IMR-90 (cell line): ENCODE data around the gene SLCO3A1. TPM values are rescaled to one million over a fixed set of nuclear protein-coding genes. Genes with fewer than 3 reads are reported as not detected.

Experiments
- ATAC-seq: fragments of 200-7000 bp; cut with Tn5 transposase; 2 replicates; pipeline ENCODE4 v1.9.1; 2020; ENCODE audit warnings: low read depth, mild to moderate bottlenecking, moderate library complexity
- BruUV-seq: library from RNA; stranded (reverse); fragments of 400-500 nt; replicated peaks from 2 replicates; lab custom pipeline; 2021; lab: Mats Ljungman, UMichigan
- CTCF ChIA-PET: fragments of 300-600 bp; formaldehyde crosslinking; extraction: SDS; loops from one replicate; lab custom pipeline; 2021; ENCODE audit warnings: antibody characterized with exemption; lab: Yijun Ruan, JAX
- POLR2A ChIA-PET: fragments of 300-600 bp; sonication (Branson Sonifier 250); formaldehyde crosslinking; loops from one replicate; lab custom pipeline; 2022; ENCODE audit warnings: antibody characterized with exemption; ENCODE audit not compliant: unreplicated experiment; lab: Charles Lee
- DNase-seq: peaks from one replicate; pipeline ENCODE4 v3.0.0; 2013
- H2AFZ ChIP-seq: replicated peaks from 2 replicates; pipeline ENCODE3; 2013; ENCODE audit warnings: low read length, mild to moderate bottlenecking; ENCODE audit not compliant: poor library complexity
- H2AK5ac ChIP-seq: 2 replicates; pipeline ENCODE4 v1.6.1; 2013; ENCODE audit warnings: low read depth, low read length, inconsistent platforms
- H2AK9ac ChIP-seq: replicated peaks from 2 replicates; pipeline ENCODE3; 2013; ENCODE audit warnings: mild to moderate bottlenecking, low read depth, low read length, moderate library complexity; ENCODE audit not compliant: poor library complexity
- H2BK120ac ChIP-seq: 2 replicates; pipeline ENCODE4 v1.6.1; 2013; ENCODE audit warnings: low read depth, low read length, inconsistent platforms
- H2BK15ac ChIP-seq: 3 replicates; pipeline ENCODE4 v1.6.1; 2013; ENCODE audit warnings: low read depth, low read length, inconsistent platforms
- H2BK20ac ChIP-seq: 2 replicates; pipeline ENCODE4 v1.6.1; 2013; ENCODE audit warnings: low read depth, mild to moderate bottlenecking, inconsistent platforms, low read length, moderate library complexity
- H2BK5ac ChIP-seq: 2 replicates; pipeline ENCODE4 v1.6.1; 2013; ENCODE audit warnings: mild to moderate bottlenecking, low read depth, low read length, inconsistent platforms; ENCODE audit not compliant: poor library complexity, severe bottlenecking
- H3K14ac ChIP-seq: replicated peaks from 2 replicates; pipeline ENCODE4 v1.6.1; 2013; ENCODE audit warnings: low read depth, low read length, inconsistent platforms
- H3K18ac ChIP-seq: 2 replicates; pipeline ENCODE4 v1.6.1; 2013; ENCODE audit warnings: low read depth, low read length, control low read depth
- H3K23ac ChIP-seq: 2 replicates; pipeline ENCODE4 v1.6.1; 2013; ENCODE audit warnings: low read depth, low read length, inconsistent platforms
- H3K27ac ChIP-seq: 2 replicates; pipeline ENCODE4 v1.5.1; 2013; ENCODE audit warnings: mild to moderate bottlenecking, control low read depth, low read length; ENCODE audit not compliant: insufficient read depth
- H3K27me3 ChIP-seq: 2 replicates; pipeline ENCODE4 v1.6.1; 2013; ENCODE audit warnings: low read length; ENCODE audit not compliant: control insufficient read depth, insufficient read depth
- H3K36me3 ChIP-seq: 2 replicates; pipeline ENCODE4 v1.6.1; 2013; ENCODE audit warnings: low read length, mixed read lengths; ENCODE audit not compliant: control insufficient read depth, insufficient read depth
- H3K4ac ChIP-seq: 2 replicates; pipeline ENCODE4 v1.6.1; 2013; ENCODE audit warnings: low read depth, low read length, inconsistent platforms
- H3K4me1 ChIP-seq: 2 replicates; pipeline ENCODE4 v1.6.1; 2013; ENCODE audit warnings: low read length, mixed read lengths; ENCODE audit not compliant: control insufficient read depth, insufficient read depth
- H3K4me2 ChIP-seq: 2 replicates; pipeline ENCODE4 v1.6.1; 2013; ENCODE audit warnings: low read depth, mild to moderate bottlenecking, control low read depth, low read length, moderate library complexity
- H3K4me3 ChIP-seq: 2 replicates; pipeline ENCODE4 v1.5.1; 2013; ENCODE audit warnings: low read depth, mild to moderate bottlenecking, control low read depth, low read length, moderate library complexity; ENCODE audit not compliant: insufficient read depth
- H3K56ac ChIP-seq: 2 replicates; pipeline ENCODE4 v1.6.1; 2013; ENCODE audit warnings: low read length, inconsistent platforms; ENCODE audit not compliant: insufficient read depth; ENCODE audit errors: extremely low read depth
- H3K79me1 ChIP-seq, 2 experiments: 2 replicates each; pipeline ENCODE4 v1.6.1; 2013; ENCODE audit warnings: low read length in 2 of 2, inconsistent platforms in 1 of 2, low read depth in 1 of 2
- H3K9ac ChIP-seq: 2 replicates; pipeline ENCODE4 v1.6.1; 2013; ENCODE audit warnings: low read depth, low read length, control low read depth
- H3K9me1 ChIP-seq: 2 replicates; pipeline ENCODE4 v1.6.1; 2013; ENCODE audit warnings: low read length, inconsistent platforms; ENCODE audit not compliant: insufficient read depth
- H3K9me3 ChIP-seq: 2 replicates; pipeline ENCODE4 v1.6.1; 2013; ENCODE audit warnings: low read length; ENCODE audit not compliant: control insufficient read depth, insufficient read depth
- H4K20me1 ChIP-seq: 2 replicates; pipeline ENCODE4 v1.6.1; 2013; ENCODE audit warnings: low read length, inconsistent platforms; ENCODE audit not compliant: insufficient read depth
- H4K5ac ChIP-seq: 2 replicates; pipeline ENCODE4 v1.6.1; 2013; ENCODE audit warnings: mild to moderate bottlenecking, low read depth, low read length, control low read depth
- H4K8ac ChIP-seq, 2 experiments: 2 replicates each; pipeline ENCODE4 v1.6.1; 2013; ENCODE audit warnings: low read depth in 2 of 2, low read length in 2 of 2, control low read depth in 1 of 2, inconsistent platforms in 1 of 2
- H4K91ac ChIP-seq: 2 replicates; pipeline ENCODE4 v1.6.1; 2013; ENCODE audit warnings: low read depth, low read length, inconsistent platforms; ENCODE audit not compliant: insufficient read depth
- BHLHE40 ChIP-seq: fragments of 150-350 bp; IDR thresholded peaks from 2 replicates; pipeline ENCODE4 v1.6.1; 2016; ENCODE audit warnings: mild to moderate bottlenecking, low read depth, low read length
- CEBPB ChIP-seq: IDR thresholded peaks from 2 replicates; pipeline ENCODE4 v1.6.1; 2012; ENCODE audit warnings: low read depth, low read length, improper control_type of control experiment
- CTCF ChIP-seq: conservative IDR thresholded peaks from 2 replicates; pipeline ENCODE4 v1.5.1; 2012; ENCODE audit warnings: mild to moderate bottlenecking, low read depth, low read length, improper control_type of control experiment
- FOS ChIP-seq: fragments of 150-350 bp; IDR thresholded peaks from 2 replicates; pipeline ENCODE4 v1.6.1; 2016; ENCODE audit warnings: low read depth, low read length
- MAFK ChIP-seq: IDR thresholded peaks from 2 replicates; pipeline ENCODE4 v1.6.1; 2012; ENCODE audit warnings: low read depth, low read length, improper control_type of control experiment
- MAZ ChIP-seq: IDR thresholded peaks from 2 replicates; pipeline ENCODE4 v1.6.1; 2012; ENCODE audit warnings: low read depth, mild to moderate bottlenecking, low read length, improper control_type of control experiment, moderate library complexity, borderline replicate concordance
- MXI1 ChIP-seq: IDR thresholded peaks from 2 replicates; pipeline ENCODE4 v1.6.1; 2012; ENCODE audit warnings: low read depth, mild to moderate bottlenecking, low read length, moderate library complexity, borderline replicate concordance
- NFE2L2 ChIP-seq: fragments of 150-350 bp; IDR thresholded peaks from 2 replicates; pipeline ENCODE4 v1.6.1; 2016; ENCODE audit warnings: low read depth, mild to moderate bottlenecking, low read length
- RAD21 ChIP-seq: IDR thresholded peaks from 2 replicates; pipeline ENCODE4 v1.6.1; 2012; ENCODE audit warnings: low read length, improper control_type of control experiment
- RCOR1 ChIP-seq: IDR thresholded peaks from 2 replicates; pipeline ENCODE4 v1.6.1; 2012; ENCODE audit warnings: mild to moderate bottlenecking, low read length, improper control_type of control experiment; ENCODE audit not compliant: insufficient replicate concordance
- RFX5 ChIP-seq: IDR thresholded peaks from 2 replicates; pipeline ENCODE4 v1.8.0; 2012; ENCODE audit warnings: low read depth, mild to moderate bottlenecking, low read length, moderate library complexity
- SMC3 ChIP-seq: fragments of 150-350 bp; IDR thresholded peaks from 2 replicates; pipeline ENCODE4 v1.6.1; 2016; ENCODE audit warnings: low read depth, mild to moderate bottlenecking, antibody characterized with exemption, low read length, moderate library complexity
- WGBS, 2 experiments: methylation state at CpG; one replicate each; pipeline versions ENCODE4 v1.1.5 to v1.1.7; 2013; ENCODE audit warnings: missing lambda C conversion rate in 2 of 2; ENCODE audit not compliant: insufficient read length in 1 of 2; ENCODE audit errors: extremely low coverage in 2 of 2; 5-methylcytosine and 5-hydroxymethylcytosine counted together
- dilution Hi-C: fragments of 300-500 bp; cut with HindIII; formaldehyde crosslinking; loops from one replicate; pipeline ENCODE4 v1.14.3; 2018; ENCODE audit warnings: low sequenced_read_pairs; ENCODE audit not compliant: unreplicated experiment
- in situ Hi-C: fragments of 300-500 bp; cut with MboI; formaldehyde crosslinking; loops from 3 replicates; pipeline ENCODE4 v1.14.3; 2019; ENCODE audit warnings: low sequenced_read_pairs, inconsistent platforms, mixed read lengths
- intact Hi-C: fragments of 100-400 bp; cut with micrococcal nuclease; formaldehyde crosslinking; loops from 2 replicates; pipeline ENCODE4 v1.10.0; 2022
- polyA plus RNA-seq, 3 experiments: library from polyadenylated mRNA; depleted of rRNA; stranded (reverse); fragments of >200 nt; gene quantifications; 2 replicates each; pipeline ENCODE4 v1.2.3, GENCODE V29; 2012; ENCODE audit warnings: low replicate concordance in 1 of 3
- total RNA-seq: library from RNA; depleted of rRNA; stranded (reverse); fragments of >200 nt; gene quantifications from 2 replicates; pipeline ENCODE4 v1.2.3, GENCODE V29; 2012
- TF ChIP-seq, protein P1 (sequence below): fragments of 150-350 bp; IDR thresholded peaks from 2 replicates; pipeline ENCODE4 v1.6.1; 2016; ENCODE audit warnings: low read depth, mild to moderate bottlenecking, low read length, moderate library complexity, borderline replicate concordance

SLCO3A1 gene
- total and polyA plus RNA-seq, 2 of the 4 experiments (the other 2 are of a cell fraction), result 4.7 to 8.1 TPM

- ChIA-PET CTCF (no interaction called here), POLR2A (no interaction called here)
- no peak for ATAC-seq
- TF ChIP-seq MXI1 (no peak), SMC3 (no peak), CEBPB (no peak), MAZ (no peak), NFE2L2 (no peak), RFX5 (no peak), MAFK (no peak), BHLHE40 (no peak), FOS (no peak), RAD21 (no peak), RCOR1 (no peak), CTCF (no peak)
- TF ChIP-seq, protein P1, sequence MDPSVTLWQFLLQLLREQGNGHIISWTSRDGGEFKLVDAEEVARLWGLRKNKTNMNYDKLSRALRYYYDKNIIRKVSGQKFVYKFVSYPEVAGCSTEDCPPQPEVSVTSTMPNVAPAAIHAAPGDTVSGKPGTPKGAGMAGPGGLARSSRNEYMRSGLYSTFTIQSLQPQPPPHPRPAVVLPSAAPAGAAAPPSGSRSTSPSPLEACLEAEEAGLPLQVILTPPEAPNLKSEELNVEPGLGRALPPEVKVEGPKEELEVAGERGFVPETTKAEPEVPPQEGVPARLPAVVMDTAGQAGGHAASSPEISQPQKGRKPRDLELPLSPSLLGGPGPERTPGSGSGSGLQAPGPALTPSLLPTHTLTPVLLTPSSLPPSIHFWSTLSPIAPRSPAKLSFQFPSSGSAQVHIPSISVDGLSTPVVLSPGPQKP, result no peak
- Histone ChIP-seq H3K14ac (no peak overlapping the region), H3K9me1 (no peaks in the 10 kb centered on the region), H3K9ac (no peak overlapping the region), H2AK9ac (no peak overlapping the region), H4K5ac (no peak overlapping the region), H2BK20ac (no peak overlapping the region), H4K20me1 (no peaks in the 10 kb centered on the region), H3K27ac (no peak overlapping the region), H3K4ac (no peak overlapping the region), H2AFZ (no peak overlapping the region), H3K4me3 (no peak overlapping the region), H3K56ac (no peak overlapping the region), H3K27me3 (no peaks in the 10 kb centered on the region), H3K4me1 (no peaks in the 10 kb centered on the region), H3K4me2 (no peak overlapping the region), H4K91ac (no peak overlapping the region), H2BK120ac (no peak overlapping the region), H3K18ac (no peak overlapping the region), H3K36me3 (no peaks in the 10 kb centered on the region; the same call in 1 of the 2 replicates), H3K9me3 (peaks cover 4% of the 10 kb centered on the region; the same call in 1 of the 2 replicates), H4K8ac (no peak overlapping the region), H3K23ac (no peak overlapping the region), H3K79me1 (no peaks in the 10 kb centered on the region), H2BK15ac (no peak overlapping the region), H2AK5ac (no peak overlapping the region), H2BK5ac (no peak overlapping the region)
- in situ Hi-C loops, result no loop called here
- BruUV-seq, result no TSS peak
- no CpG with 5 or more reads among the region's 3 CpGs for WGBS, 2 experiments
- dilution Hi-C loops, result no loop called here
- intact Hi-C loops, result no loop called here
- no peak for DNase-seq
These were observed 271.1 kb downstream of the SLCO3A1 start for GRCh38 chr15:92124657-92125010.
